Activated CD8-positive, alpha-beta memory T cell treated with anti-CD3 and anti-CD28 coated beads for 1 hour (primary cell): ENCODE results near the gene CCDC187.

ENCODE experiments used
- DNase-seq, 2 donors: peaks; one replicate each; pipeline ENCODE4 v3.0.0-alpha.2; 2020; ENCODE audit warnings: low read depth in 1 of 2; ENCODE audit errors: extremely low read depth in 1 of 2

The CCDC187 gene

GRCh38 chr9:136300016-136300545 is 3.8 kb downstream of the CCDC187 start:
- DNase-seq: no peak

DNA sequence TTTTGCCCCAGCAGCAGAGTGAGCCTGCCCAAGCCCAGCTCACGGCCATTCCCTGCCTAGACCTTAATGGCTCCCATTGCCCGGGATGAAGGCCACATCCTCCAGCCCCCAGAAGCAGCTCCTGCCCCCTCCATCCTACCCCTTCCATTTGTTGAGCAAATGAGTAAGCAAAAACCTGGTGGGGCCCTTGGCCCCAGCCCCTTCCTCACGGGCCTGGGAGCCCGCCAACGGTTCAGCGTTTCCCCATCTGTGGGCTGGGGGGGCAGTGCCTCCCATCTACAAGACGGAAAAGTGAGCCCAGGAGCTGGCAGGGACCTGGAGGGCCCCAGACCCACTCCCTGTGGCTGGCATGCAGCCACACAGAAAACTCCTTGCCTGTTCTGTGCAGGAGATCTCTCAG is 4.4 kb downstream of the CCDC187 start:
- no peak for DNase-seq

DNA sequence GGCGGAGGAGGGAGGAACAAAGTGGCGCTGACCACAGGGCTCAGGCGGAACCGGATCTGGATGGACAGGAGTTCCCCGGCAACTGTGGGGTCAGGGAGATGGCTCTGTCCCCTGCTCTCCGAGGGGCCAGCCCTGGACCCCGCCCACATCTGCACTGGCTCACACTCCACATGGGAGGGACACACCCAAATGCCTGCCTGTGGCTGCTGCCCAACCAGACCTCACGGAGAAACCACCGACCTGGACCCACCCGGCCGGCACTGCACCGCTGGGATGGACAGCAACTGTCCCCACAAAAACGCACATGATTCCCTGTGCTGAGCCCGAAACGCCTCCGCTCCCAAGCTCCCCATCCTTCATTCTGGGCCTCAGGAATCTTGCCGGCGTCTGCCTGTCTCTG is 4.8 kb downstream of the CCDC187 start:
- no peak for DNase-seq

- DNase-seq: no peak
Observed at GRCh38 chr9:136297766-136298735, 5.8 kb downstream of the CCDC187 start.

GRCh38 chr9:136297016-136297691 is 6.7 kb downstream of the CCDC187 start:
- no peak for DNase-seq

DNA sequence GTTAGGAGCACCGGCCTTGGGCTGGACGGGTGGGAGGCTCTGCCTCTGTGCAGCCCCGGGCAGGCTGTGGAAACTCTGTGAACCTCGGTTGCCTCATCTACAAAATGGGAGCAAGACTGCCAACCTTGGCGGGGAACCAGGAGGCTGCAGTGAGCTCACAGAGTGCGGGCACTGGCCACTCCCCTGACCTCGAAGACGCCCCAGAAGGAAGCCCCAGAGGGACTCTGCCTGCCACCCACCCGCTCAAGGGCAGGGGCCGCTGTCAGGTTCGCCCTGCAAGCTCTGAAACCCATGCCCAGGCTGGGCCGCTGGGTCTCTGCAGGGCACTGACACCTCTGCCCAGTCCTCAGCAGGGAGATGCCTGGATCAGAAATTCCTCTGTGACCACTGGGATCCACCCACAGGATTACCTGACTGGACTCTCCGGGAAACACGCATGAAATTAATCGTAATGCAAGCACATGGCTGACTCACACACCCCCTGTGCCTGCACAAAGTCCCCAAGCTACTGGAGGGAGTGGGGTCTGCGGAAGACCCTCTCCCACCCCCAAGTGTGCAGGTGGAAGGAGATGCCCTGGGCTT is 7.4 kb downstream of the CCDC187 start:
- no peak for DNase-seq

- no peak for DNase-seq
Observed at GRCh38 chr9:136295542-136296433, 8.1 kb downstream of the CCDC187 start.

DNA sequence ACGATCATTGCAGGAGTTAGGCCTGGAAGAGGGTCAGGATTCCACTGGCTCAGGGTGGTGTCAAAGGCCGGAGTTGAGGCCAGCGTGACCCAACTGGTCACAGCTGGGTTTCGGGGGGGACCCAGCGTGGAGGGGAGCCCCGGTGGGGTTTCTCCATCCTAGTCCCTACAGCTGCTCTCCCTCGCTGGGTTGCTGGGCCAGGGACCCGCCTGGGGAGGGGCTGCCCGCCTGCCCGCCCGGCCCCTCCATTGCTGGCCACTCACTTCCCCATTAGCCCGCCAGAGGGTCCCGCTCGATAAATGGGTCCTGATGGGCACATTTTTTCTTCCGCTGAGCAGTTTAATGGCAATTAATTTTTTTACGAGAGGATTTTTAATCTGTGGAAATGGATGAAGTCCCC is 8.8 kb downstream of the CCDC187 start:
- no peak for DNase-seq

DNA sequence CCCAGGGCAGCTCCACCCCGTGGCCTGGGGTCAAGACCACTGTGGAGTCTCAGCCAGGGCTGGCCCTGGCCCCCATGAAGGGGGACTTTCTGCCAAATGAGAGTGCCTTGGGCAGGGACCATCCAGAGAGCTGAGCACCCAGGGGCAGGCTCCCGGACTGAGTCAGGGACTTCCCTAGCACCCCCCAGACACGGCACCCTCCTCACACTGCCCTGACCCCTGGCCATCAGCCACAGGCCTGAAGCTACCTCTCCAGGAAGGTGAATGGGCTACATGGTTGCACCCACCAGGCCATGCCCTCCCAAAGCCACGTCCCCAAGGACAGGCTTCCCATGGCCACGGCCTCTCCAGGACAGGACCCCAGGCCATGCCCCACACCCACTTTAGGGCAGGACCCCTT is 9.5 kb downstream of the CCDC187 start:
- no peak for DNase-seq

DNA sequence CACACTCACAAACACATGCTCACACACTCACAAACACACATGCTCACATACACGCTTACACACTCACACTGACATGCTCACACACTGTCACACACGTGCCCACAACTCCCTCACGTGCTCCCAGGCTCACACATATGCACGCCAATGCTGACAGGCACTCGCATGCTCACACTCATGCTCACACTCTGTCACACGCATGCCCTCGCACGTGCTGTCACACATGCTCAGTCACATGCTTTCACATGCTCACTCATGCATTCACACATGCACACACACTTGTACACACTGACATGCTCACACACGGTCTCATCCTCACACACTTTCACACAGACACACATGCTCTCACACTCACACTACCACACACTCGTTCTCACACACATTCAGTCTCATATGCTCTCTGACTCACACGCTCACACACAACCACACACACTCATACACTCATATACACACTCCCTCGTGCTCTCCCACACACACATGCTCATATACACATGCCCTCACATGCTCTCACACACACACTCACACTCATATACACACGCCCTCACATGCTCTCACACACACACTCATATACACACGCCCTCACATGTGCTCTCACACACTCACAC is 10.3 kb downstream of the CCDC187 start:
- no peak for DNase-seq

GRCh38 chr9:136292591-136293448 is 11.1 kb downstream of the CCDC187 start:
- DNase-seq: no peak

- DNase-seq: no peak
Observed at GRCh38 chr9:136292026-136292538, 11.8 kb downstream of the CCDC187 start.

GRCh38 chr9:136291306-136292025 is 12.4 kb downstream of the CCDC187 start:
- no peak for DNase-seq

DNA sequence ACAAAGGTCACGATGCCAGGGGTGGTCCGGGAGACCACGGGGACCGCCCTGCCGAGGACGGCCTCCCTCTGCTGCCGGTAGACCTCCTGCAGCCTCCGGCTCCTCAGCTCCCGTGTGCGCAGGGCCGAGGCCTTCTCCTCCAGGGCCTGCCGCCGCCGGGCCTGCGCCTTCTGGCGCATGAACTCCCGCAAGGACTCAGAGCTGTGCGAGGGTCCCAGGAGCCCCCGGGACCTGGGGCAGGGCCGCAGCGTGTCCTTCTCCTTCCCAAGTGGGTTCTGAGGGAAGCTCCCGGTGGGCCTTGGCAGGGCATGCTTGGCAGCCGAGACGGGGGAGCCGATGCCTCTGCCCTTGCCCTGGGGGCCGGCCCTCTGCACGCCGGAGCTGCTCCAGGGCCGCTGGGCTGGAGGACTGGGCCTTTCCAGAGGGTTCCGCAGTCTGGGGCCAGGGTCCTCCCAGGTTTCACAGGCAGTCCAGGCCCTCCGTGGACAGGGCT is 13.3 kb downstream of the CCDC187 start:
- DNase-seq: no peak

DNA sequence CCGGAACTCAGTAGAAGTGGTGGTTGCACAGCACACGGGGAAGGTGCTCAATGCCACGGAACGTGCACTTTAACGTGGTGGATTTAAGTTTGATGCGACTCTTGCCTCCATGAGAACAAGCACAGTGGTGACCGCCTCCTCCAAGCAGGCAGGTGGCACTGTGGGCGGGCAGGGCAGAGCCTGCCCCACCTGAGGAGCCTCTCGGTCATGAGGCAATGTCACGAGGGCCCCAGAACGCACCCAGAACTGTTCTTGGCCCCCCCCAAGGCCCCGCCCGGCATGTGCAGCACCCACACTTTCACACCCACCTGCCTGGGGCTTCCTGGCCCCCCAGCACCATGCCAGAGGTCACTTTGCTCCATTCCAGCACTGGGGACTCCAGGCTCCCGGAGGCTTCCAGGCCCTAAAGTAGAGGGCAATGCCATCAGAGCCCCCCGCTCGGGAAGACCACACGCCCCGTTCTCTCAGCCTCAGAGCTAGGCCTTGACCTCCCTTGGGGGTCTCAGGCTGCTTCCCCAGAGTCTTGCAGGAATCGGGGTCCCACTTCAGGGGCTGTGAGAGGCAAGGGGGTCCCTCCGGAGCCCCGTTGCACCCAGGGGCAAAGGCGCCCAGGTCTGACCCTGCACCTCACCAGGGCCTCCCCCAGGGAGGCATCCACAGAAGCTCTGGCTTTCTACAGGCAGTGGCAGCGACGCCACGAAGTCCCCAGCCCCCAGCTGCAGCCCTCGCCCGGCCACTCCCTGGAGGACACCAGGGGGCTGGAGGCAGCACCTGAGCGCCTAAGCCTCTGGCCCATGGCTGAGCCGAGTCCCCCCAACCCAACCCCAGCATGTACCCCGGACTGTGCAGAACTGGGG is 14.0 kb downstream of the CCDC187 start:
- no peak for DNase-seq

- DNase-seq: no peak
Observed at GRCh38 chr9:136287960-136288753, 15.7 kb downstream of the CCDC187 start.
